G401.6 (cell line): ENCODE measurements around the gene HDAC2.
"Not testable (repeated sequence)": the region's sequence is repeated elsewhere in the genome, so short reads cannot be mapped to it uniquely, and the experiment has no call there.

Experiments used
- FAIRE-seq: peaks from 2 replicates; lab custom pipeline; 2012; peaks lifted over from hg19 to GRCh38; lab: Jason Lieb, UNC

HDAC2 gene

DNA sequence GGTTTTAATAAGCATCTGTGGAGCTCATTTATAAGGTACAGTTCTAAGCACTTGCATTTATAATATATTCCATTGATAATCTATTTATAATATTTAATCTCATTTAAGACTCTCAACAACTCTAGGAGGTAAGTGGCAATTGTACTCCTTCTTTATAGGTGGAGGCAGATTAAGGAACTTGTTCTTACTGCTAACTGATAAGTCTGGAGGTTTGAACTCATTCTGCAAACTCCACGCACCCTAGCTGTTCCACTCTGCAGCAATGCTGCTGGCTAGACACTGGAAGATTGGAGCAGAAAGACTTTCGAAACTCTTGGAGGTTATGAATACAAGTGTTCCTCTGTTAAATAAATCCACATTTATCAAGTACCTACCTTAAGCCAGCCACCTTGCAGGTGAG lies 793 bp upstream of the HDAC2 start:
- no peak for FAIRE-seq

DNA sequence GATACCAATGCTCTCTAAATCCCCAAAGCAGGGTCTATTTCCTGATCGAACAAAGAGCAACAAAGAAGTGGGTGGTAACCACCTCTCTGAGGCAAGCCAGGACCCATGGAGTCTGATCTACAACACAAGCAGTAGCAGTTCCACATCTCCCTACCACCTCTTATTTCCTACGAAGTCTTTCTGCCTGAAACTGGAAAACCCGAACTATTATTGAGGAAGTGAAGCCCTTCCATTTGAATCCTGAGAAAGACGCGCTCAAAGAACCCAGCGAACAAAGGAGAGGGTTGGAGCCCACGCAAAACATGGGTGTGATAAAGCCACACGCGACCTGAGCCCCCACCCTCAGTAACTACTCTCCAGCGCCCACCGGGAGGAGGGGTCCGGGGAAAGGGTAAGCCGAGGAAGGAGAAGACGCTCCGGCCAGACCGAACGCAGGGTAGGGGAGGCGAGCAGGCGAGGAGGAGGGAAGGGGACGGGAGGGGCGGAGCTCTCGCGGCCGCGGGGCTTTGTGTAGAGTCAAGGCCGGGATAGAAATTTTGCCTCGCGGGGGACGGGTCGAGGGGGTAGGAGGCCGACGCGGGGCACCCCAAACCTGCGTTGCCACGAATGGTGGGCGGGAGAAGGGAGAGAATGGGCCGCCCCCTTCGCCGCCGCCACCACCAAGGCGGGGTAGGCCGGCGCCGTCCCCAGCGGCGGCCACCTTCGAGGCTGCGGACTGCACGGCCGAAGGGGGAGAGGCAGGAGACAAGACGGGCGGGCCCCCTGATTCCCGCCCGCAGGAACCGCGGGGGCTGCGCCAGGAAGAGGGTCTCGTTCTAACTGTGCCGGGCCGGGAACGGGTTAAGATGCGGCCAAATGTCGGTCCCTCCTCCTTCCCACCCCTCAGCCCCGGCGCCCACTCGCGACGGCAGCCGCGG lies 802 bp downstream of the HDAC2 start:
- FAIRE-seq = no peak

DNA sequence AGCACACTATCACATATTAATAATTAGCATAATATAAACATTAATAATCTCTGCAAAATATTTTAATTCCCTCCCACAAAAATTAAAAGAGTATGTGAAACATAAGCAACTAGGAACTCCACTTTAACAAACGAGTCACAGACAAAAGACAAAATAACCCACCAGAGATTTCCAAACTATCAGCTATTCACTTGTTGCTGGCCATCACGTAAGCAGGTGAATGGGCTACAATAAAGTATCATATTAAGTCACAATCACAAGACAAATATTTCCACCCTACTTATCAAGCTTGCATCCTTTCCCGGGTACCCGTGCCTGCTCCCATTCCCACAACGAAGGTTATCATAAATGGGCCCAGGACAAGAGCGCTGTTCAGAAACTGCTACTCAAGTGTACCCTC lies 2.5 kb downstream of the HDAC2 start:
- FAIRE-seq = no peak

DNA sequence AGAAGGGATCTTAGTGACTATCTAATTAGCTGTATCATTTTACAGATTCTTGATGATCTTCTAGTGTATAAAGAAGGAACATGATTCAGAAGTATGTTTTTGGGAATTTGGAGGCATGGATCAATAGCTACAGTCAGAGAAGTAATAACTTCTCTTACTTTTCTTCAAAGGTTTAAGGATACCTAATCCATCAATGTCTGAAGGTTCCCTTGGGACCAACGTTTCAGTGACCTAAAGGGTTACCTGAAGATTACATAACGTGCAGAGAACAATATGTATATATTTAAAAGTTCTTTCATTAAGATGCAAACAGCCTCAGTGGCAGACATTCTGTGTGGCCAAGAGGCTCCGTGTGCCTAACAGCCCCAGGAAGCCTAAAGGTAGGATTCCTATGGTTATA lies 3.2 kb downstream of the HDAC2 start:
- FAIRE-seq = no peak

DNA sequence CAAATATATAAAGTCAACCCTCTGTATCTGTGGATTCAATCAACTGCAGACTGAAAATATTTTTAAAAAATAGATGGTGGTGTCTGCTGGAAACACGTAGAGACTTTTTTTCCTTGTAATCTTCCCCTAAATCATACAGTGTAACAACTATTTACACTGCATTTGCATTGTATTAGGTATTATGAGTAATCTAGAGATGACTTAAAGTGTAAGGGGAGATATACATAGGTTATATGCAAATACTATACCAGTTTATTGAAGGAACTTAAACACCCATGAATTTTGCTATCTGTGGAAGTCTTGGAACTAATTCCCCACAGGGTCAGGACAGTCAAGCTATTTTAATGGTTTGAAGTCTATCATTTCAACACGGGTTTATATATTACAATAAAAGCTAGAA lies 10.2 kb downstream of the HDAC2 start:
- no peak for FAIRE-seq

DNA sequence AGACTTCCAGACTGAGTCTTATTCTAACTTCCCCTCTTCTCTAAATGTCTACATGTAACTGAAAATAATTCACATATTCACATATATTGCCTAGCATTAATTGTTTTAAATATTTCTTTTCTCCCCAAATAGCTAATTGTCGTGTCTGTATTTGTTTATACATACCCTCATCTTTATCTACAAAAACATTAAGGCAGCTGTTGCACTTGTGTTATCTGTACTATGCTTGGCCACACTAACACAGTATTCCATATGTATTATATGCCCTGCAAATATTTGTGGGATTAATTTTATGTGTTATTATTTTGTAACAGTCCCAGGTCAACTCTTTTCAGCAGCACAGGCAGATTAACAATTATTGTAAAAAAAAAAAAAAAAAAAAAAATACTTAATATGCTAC lies 11.7 kb downstream of the HDAC2 start:
- FAIRE-seq = no peak

DNA sequence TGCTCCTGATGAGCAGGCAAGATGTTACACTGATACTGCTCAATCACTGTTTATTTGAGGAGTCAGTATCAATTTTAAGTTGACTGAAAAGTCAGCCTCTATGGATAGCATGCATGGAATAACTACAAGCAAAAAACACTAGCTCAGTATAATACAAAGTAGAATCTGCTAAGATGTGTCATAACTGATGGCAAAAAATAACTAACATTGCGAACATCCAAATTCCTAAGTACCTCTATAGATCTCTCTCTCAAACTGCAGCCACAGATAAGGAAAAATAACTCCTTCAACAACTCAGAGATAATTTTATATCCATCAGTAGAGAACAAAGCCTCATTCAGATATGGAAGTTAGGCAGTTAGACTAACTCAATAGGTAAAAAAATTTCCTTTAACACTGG lies 16.3 kb downstream of the HDAC2 start:
- no peak for FAIRE-seq

DNA sequence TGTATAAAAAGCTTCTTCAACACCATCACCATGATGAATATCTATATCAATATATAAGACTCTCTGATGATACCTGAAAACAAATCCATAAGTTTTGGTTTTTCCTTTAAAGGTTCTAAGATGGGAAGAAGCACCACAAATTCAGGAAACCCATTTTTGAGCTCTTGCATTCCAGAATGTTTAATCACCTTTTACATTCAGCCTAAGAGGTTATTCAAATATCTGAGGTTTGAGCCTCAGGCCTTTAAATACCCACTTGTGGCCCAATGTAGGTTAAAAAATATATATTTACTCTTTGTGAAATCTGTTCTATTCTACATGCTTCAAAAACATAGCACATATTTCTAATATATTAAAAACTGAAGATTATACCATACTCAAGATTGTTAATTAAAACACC lies 17.6 kb downstream of the HDAC2 start:
- FAIRE-seq = no peak

DNA sequence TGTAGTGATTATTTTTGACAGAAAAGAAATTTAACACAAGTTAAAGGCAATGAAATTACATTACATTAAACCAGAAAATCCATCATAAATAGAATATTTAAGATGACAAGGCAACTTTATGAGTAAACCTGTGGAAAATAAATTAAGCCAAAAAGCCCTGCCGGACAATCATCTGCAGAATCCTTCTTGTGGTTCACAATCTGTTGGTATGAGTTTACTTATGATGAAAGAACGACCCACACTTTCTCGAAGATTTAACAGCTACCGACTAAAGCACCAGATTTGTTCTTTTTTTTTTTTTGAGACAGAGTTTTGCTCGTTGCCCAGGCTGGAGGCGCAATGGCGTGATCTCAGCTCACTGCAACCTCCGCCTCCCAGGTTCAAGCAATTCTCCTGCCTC lies 21.4 kb downstream of the HDAC2 start:
- FAIRE-seq = no peak

DNA sequence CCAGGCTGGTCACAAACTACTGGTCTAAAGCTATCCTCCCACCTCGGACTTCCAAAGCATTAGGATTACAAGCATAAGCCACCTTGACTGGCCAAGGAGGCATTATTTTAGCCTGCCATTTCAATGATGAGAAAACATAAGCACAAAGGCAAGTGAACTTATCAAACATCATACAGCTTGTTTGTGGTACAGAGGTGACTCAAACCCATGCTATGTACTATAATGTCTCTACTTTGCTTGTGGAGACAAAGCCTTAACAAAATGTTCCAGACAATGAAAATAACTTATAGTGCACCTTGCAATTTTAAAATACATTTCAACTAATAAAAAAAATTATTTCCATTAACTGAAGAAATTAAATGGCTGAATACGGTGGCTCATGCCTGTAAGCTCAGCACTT lies 26.2 kb downstream of the HDAC2 start:
- FAIRE-seq = no peak

DNA sequence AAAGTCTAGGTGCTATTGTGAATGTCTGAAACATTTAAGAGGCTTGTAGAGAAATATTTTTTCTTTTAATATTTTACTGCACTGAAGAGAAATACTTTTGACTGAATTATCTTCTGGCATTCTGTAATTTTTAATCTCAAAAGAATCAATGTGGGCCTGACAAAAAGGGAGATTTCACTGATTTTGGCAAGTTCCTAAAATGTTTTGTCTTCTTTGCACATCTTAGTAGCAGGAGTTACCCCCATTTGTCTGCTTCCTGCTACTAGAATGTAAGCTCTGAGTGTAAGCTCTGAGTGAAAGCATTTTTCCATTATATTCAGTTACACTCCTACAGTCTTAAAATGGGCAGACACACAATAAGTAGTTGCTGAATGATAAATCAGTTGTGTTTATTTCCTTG lies 31.1 kb downstream of the HDAC2 start:
- no peak for FAIRE-seq

DNA sequence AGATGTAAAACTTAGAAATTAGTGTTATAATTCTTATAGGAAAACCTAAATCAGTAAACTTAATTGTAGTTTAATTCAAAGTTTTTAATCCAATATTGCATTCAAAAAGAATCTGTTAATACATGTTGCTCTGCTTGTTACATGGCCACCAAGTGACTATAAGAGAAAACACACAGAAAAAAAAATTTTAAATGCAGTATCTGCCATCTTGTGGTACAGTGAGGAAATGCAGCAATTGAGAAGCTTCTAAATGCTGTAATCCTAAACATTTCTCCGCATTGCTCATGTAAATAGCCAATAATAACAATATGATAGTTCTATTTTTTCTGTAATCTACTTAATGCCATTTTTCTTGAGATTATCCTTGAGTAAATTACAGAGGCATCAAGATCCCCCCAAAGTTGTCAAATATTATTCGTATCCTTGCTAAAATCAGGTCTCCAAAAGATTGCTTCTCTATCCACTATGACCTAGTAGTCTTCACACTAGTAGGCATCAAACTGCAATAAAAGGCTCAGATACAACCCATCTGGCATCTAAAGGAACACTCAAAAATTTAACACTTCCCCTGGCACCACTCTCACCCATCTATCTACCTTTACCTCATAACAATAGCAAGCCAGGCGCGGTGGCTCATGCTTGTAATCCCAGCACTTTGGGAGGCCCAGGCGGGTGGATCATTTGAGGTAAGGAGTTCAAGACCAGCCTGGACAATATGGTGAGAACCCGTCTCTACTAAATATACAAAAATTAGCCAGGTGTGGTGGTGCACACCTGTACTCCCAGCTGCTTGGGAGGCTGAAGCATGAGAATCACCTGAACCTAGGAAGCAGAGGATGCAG lies 34.6 kb downstream of the HDAC2 start:
- peak; percentile 97 for FAIRE-seq

DNA sequence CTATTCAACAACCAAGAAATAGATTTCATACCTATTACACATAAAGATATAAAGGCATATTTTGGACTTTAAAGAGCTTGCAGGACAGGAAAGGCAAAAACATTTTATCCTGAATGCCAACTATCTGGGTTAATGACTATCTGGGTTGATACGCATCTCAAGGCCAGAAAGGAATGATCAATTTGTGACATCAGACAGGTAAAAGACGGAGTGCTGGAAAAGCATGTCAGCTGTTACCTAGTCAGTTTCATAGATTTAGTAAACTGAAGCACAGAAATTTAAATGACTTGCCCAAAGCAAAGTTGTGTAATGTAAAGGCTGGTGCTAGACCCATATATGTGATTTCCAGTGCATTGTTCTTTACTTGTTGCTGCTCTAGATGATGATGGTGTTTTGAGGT lies 36.8 kb downstream of the HDAC2 start:
- FAIRE-seq = no peak

DNA sequence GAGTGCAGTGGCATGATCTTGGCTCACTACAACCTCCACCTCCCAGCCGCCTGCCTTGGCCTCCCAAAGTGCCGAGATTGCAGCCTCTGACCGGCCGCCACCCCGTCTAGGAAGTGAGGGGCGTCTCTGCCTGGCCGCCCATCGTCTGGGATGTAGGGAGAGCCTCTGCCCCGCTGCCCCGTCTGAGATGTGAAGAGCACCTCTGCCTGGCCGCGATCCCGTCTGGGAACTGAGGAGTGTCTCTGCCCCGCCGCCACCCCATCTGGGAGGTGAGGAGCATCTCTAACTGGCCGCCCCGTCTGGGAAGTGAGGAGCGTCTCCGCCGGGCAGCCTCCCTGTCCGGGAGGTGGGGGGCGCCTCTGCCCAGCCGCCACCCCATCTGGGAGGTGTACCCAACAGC lies 39.0 kb downstream of the HDAC2 start:
- not testable (repeated sequence) for FAIRE-seq

DNA sequence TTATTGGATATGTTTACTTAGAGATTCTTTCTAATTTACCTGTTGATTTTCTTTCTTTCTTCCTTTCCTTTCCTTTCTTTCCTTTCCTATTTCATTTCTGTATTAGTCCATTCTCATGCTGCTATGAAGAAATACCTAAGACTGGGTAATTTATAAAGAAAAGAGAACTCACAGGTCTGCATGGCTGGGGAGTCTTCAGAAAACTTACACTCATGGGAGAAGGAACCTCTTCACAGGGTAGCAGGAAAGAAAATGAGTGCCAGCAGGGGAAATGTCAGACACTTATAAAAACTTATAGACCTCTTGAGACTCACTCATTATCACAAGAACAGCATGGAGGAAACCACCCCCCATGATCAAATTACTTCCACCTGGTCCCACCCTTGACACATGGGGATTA lies 40.8 kb downstream of the HDAC2 start:
- no peak for FAIRE-seq

DNA sequence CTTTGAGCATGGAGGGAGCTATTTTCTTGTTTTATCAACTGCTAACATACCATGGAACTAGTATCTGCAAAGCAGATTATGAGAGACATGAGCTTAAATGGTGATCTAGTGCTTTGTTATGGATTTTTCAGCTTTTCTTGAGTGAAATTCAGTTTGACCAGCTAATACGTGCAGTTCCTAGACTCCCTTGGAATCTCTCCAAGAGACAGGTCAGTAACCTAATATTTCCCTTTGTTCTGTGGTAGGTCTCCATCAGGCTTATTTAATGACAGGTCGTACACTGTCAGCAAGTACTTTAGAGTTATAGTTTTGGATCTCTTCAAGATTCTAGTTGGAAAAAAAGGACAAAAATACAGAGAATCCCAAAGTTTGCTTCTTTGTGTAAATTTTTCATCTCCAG lies 43.9 kb downstream of the HDAC2 start:
- no peak for FAIRE-seq

DNA sequence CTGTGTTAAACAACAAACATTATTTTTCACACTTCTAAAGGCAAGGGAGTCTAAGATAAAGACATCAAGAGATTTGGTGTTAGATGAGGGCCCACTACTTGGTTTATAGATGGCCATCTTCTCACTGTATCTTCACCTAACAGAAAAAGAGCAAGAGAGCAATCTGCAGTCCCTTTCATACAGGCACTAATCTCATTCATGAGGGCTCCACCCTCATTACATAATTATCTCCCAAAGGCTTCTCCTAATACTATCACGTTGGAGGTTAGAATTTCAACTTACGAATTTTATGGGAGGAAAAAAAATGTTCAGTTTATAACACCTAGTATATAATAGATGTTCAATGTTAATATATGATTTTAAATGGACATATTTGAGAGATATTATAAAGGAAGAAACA lies 45.6 kb downstream of the HDAC2 start:
- FAIRE-seq = no peak

DNA sequence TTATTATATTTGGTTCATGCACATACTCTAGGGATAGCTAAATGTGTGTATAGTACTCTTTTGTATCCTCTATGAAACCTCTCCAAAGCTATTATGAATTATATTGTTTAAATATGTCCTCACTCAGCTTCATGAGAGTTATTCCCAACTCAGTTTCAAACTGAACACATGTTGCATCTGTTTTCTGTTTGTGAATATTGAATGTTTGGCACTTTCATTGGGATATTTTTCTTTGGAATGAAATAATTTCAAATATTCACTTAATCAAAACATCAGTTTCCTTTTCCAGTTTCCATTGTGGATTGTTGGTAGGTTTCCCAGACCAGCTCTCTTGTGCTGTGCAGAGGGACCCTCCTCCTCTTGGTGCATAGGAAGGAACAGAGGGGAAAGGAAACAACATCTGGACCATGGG lies 46.6 kb downstream of the HDAC2 start:
- FAIRE-seq = no peak

DNA sequence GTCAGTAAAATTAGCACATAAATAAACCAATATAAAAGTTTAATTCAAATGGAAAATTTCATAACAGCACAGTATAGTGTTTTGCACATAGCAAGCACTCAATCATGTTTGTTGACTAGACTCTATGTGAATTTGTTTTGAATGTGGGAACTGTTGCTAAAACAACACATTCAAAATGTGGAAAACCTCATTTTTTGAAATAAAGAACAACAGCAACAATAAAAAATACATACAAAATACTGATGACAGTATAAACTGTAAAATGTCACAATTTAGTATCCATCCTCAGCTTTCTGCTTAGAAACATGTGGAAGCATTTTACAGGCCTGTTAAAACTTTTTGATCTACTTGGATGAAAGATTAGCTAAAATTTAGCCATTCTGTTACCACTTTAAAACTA lies 47.4 kb downstream of the HDAC2 start:
- FAIRE-seq = no peak

DNA sequence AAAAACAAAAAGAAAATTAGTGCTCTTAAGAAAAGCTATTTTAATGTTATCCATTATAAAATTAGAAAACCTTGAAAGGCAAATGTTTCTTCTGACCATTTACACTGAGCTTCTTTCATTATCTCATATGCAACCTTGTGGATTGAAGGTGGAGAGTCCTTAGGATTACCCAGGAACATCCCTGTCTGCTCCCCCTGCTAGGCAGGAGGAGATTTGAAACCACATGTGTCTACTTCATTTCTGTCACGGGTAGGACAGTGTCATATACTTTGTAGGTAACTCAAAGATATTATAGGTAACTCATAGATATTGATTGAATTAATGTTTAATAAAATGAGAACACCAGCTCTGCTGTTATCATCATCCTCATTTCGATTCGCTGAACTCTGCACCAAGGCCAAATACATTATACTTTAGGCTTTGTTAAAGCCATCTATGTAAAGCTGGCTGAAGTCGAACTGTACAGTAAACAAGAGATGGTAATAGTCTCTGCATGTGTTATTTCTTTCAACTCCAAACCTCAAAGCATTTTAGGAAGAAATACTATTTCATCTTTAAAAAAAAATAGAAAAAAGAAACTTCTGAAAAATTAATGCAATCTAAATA lies 49.5 kb downstream of the HDAC2 start:
- no peak for FAIRE-seq

DNA sequence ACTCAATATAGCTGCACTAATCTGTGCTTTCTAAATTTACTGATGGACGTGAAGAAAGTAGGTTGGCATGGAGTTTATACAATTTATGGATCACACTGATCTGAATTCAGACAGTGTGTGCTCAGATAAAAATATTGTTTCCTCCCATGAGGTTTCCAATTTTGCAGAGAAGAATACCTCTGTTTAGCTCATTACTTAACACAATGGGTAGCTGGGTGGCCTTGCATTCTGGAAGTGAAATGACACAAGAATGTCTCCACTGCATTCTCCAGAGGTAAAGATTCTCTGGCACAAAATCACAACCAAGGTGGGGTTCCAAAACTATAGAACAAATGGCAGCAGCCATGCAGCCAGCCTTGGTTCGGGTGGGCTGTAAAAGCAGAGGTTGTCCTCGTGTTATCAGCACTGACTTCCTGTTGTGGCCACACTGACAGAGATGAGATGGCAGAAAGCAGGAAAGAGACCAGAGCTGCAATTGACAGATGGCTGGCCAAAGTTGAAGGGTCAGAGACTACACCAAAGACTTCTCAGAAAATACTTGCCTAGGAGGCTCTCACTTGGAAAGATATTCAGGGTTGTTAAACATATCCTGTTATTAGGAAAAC lies 50.2 kb downstream of the HDAC2 start:
- FAIRE-seq = no peak

DNA sequence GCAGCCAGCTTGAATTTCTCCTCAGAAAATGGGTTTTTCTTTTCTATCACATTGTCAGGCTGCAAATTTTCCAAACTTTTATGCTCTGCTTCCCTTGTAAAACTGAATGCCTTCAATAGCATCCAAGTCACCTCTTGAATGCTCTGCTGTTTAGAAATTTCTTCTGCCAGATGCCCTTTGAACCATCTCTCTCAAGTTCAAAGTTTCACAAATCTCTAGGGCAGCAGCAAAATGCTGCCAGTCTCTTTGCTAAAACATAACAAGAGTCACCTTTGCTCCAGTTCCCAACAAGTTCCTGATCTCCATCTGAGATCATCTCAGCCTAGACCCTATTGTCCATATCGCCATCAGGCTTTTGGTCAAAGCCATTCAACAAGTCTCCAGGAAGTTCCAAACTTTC lies 60.7 kb downstream of the HDAC2 start:
- not testable (repeated sequence) for FAIRE-seq
